Endodermal cell (in vitro differentiated cells): ENCODE data around the gene FAM156A. TPM values are rescaled to one million over a fixed set of nuclear protein-coding genes. Genes with fewer than 3 reads are reported as not detected.

Experiments
- DNase-seq: peaks from one replicate; pipeline ENCODE4 v3.0.0-alpha.2; 2017
- H3K27ac ChIP-seq: 2 replicates; pipeline ENCODE4 v1.5.1; 2013; ENCODE audit warnings: mild to moderate bottlenecking, low read depth, low read length, moderate library complexity
- H3K27me3 ChIP-seq: 2 replicates; pipeline ENCODE4 v1.6.1; 2013; ENCODE audit warnings: mild to moderate bottlenecking, low read length, moderate library complexity; ENCODE audit not compliant: insufficient read depth, control insufficient read depth, poor library complexity, severe bottlenecking
- H3K36me3 ChIP-seq: 2 replicates; pipeline ENCODE4 v1.7.0; 2013; ENCODE audit warnings: mild to moderate bottlenecking, low read length, moderate library complexity; ENCODE audit not compliant: control insufficient read depth, insufficient read depth
- H3K4me1 ChIP-seq: one replicate; pipeline ENCODE4 v1.7.0; 2013; ENCODE audit warnings: low read length; ENCODE audit not compliant: control insufficient read depth, insufficient read depth
- H3K4me3 ChIP-seq: 2 replicates; pipeline ENCODE4 v1.5.1; 2013; ENCODE audit warnings: mild to moderate bottlenecking, low read length, moderate library complexity
- H3K9ac ChIP-seq: 2 replicates; pipeline ENCODE4 v1.6.1; 2013; ENCODE audit warnings: mild to moderate bottlenecking, low read length, moderate library complexity; ENCODE audit not compliant: poor library complexity, severe bottlenecking; ENCODE audit errors: extremely low read depth
- H3K9me3 ChIP-seq: 2 replicates; pipeline ENCODE4 v1.6.1; 2013; ENCODE audit warnings: mild to moderate bottlenecking, low read length, moderate library complexity; ENCODE audit not compliant: control insufficient read depth
- H3K27ac Mint-ChIP-seq: 2 replicates; pipeline ENCODE4 v1.8.0; 2020; ENCODE audit warnings: mixed read lengths
- H3K27me3 Mint-ChIP-seq: 2 replicates; pipeline ENCODE4 v1.8.0; 2021; ENCODE audit warnings: mild to moderate bottlenecking, mixed read lengths; ENCODE audit not compliant: insufficient read depth
- H3K36me3 Mint-ChIP-seq: 2 replicates; pipeline ENCODE4 v1.8.0; 2020; ENCODE audit warnings: low read depth, mixed read lengths
- H3K4me1 Mint-ChIP-seq: 2 replicates; pipeline ENCODE4 v1.8.0; 2020; ENCODE audit warnings: mixed read lengths
- H3K4me3 Mint-ChIP-seq: 2 replicates; pipeline ENCODE4 v1.8.0; 2020; ENCODE audit warnings: mild to moderate bottlenecking, moderate library complexity, mixed read lengths
- H3K9me3 Mint-ChIP-seq: 2 replicates; pipeline ENCODE4 v1.8.0; 2020; ENCODE audit warnings: mild to moderate bottlenecking, mixed read lengths
- whole genome bisulfite sequencing, 2 experiments: methylation state at CpG; one replicate each; pipeline versions ENCODE4 v1.1.5 to v1.1.7; 2013; ENCODE audit warnings: missing lambda C conversion rate in 2 of 2, mixed read lengths in 1 of 2; ENCODE audit not compliant: insufficient coverage in 1 of 2, insufficient read length in 1 of 2; 5-methylcytosine and 5-hydroxymethylcytosine counted together
- total RNA-seq, 2 donors: library from RNA; stranded (reverse); fragmentation: NEBNext Ultra II Directional in 1 of 2; extraction: Animal tissue kit (Norgen Biotek cat#: 25700) in 1 of 2; gene quantifications; 2 replicates in 1 of 2; 3 replicates in 1 of 2; pipeline ENCODE4 v1.2.1, GENCODE V29; 2021
- TF ChIP-seq, protein P1 (sequence below): fragments of 200-600 bp; sonication (generic); conservative IDR thresholded peaks from 2 replicates; pipeline ENCODE4 v1.5.0; 2021; ENCODE audit warnings: antibody characterized with exemption, mild to moderate bottlenecking

FAM156A gene
- total RNA-seq, 2 donors from 2014 or later: 14.0 to 21.6 TPM

DNA sequence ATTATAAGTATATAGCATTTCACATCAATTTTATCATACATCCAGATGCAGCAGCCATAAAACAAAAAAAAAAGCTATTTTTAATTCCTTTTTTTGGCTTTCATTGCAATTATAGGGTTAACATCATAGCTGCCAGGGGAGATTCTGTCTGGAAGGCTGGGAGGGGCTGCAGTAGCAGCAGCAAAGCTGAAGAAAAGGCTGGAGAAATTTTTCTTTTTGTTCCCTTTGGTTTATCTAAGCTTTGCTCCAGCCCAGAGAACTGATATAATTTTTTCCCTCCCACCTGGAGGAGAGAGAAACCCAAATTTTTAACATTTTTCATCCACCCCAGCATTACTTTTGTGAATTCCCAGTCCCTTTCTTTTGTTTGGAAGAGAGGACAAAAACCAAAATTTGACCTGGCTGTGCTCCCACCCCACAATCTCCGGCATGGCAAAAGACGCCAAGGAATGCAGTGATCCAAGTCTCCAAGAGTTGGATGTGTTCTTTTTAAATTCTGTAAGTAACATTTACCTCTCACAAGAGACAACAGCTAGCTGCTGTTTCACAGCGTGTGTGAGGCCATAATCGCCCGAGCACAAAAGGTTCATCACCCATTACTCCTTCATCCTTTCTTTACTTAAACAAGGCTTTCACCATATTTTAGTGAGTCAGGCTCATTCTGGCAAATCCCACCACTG is 25.1 kb upstream of the FAM156A start:
- Histone ChIP-seq H3K27me3 (no peaks in the 10 kb centered on the region), H3K27ac (peak overlapping the region; percentile 89), H3K36me3 (no peaks in the 10 kb centered on the region), H3K4me1 (no peaks in the 10 kb centered on the region), H3K9ac (no peak overlapping the region), H3K4me3 (peak overlapping the region; percentile 23), H3K9me3 (no peaks in the 10 kb centered on the region)
- DNase-seq: no peak
- TF ChIP-seq, protein P1, sequence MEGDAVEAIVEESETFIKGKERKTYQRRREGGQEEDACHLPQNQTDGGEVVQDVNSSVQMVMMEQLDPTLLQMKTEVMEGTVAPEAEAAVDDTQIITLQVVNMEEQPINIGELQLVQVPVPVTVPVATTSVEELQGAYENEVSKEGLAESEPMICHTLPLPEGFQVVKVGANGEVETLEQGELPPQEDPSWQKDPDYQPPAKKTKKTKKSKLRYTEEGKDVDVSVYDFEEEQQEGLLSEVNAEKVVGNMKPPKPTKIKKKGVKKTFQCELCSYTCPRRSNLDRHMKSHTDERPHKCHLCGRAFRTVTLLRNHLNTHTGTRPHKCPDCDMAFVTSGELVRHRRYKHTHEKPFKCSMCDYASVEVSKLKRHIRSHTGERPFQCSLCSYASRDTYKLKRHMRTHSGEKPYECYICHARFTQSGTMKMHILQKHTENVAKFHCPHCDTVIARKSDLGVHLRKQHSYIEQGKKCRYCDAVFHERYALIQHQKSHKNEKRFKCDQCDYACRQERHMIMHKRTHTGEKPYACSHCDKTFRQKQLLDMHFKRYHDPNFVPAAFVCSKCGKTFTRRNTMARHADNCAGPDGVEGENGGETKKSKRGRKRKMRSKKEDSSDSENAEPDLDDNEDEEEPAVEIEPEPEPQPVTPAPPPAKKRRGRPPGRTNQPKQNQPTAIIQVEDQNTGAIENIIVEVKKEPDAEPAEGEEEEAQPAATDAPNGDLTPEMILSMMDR: no peak
- H3K4me1 Mint-ChIP-seq: peaks cover 15% of the 10 kb centered on the region
- peaks cover 47% of the 10 kb centered on the region for H3K9me3 Mint-ChIP-seq
- H3K27me3 Mint-ChIP-seq: no peaks in the 10 kb centered on the region
- H3K4me3 Mint-ChIP-seq: no peak overlapping the region
- no peak overlapping the region for H3K27ac Mint-ChIP-seq
- 35% methylated on average over 5 of the region's 5 CpGs; no CpG with 5 or more reads in 1 of the 2 experiments for WGBS, 2 experiments
- no peaks in the 10 kb centered on the region for H3K36me3 Mint-ChIP-seq

DNA sequence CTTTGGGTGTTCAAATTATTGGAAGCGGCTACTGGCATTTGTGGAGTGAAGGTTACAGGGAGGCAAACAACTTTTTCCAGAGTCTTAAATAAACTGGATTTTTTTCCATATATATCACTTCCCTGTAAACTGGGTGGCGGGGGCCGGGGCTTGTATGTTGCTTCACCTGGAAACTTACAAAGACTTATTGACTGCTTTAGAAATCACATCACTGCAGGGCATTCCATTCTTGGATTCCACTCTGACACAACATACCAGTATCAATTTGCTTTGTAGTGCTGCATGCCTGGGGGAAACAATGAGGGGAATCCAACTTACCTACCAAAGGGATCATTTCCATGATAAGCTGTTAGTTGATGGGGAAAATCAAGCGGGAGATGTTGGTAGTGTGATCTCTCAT is 21.7 kb upstream of the FAM156A start:
- H3K4me1 Mint-ChIP-seq: peaks cover 15% of the 10 kb centered on the region
- H3K9ac ChIP-seq: no peak overlapping the region
- no peak overlapping the region for H3K4me3 ChIP-seq
- TF ChIP-seq, protein P1: no peak
- WGBS, 2 experiments: 90% methylated on average over 4 of the region's 4 CpGs; no CpG with 5 or more reads in 1 of the 2 experiments
- no peaks in the 10 kb centered on the region for H3K4me1 ChIP-seq
- no peaks in the 10 kb centered on the region for H3K36me3 Mint-ChIP-seq
- peaks cover 50% of the 10 kb centered on the region for H3K9me3 Mint-ChIP-seq
- no peak overlapping the region for H3K4me3 Mint-ChIP-seq
- no peaks in the 10 kb centered on the region for H3K36me3 ChIP-seq
- H3K27ac Mint-ChIP-seq: no peak overlapping the region
- no peak for DNase-seq
- H3K27ac ChIP-seq: no peak overlapping the region
- H3K9me3 ChIP-seq: no peaks in the 10 kb centered on the region
- no peaks in the 10 kb centered on the region for H3K27me3 ChIP-seq
- H3K27me3 Mint-ChIP-seq: no peaks in the 10 kb centered on the region

DNA sequence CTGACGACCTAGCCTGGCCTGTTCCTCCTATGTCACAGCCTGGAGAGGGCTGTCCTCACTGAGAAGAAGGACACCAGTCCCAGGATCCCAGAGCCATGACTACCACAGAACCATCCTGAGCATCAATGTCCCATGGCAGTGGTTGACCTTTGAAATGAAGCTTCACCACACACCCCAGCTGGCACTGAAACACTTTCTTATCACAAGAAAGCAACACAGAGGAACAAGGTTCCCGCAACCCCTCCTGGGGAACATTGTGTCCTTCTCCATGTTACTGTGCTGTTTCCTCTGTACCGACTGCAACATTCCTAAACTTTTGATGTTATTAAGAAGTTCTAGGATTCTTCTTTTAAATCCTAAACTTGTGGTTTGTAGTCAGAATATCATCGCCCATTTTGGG is 21.2 kb upstream of the FAM156A start:
- Histone ChIP-seq H3K27ac (no peak overlapping the region), H3K9me3 (no peaks in the 10 kb centered on the region), H3K4me1 (no peaks in the 10 kb centered on the region), H3K4me3 (no peak overlapping the region), H3K36me3 (no peaks in the 10 kb centered on the region), H3K9ac (no peak overlapping the region), H3K27me3 (no peaks in the 10 kb centered on the region)
- no peak for DNase-seq
- no peak overlapping the region for H3K4me3 Mint-ChIP-seq
- H3K27me3 Mint-ChIP-seq: no peaks in the 10 kb centered on the region
- TF ChIP-seq, protein P1: no peak
- H3K36me3 Mint-ChIP-seq: no peaks in the 10 kb centered on the region
- WGBS, 2 experiments: 86% methylated on average over 4 of the region's 4 CpGs; no CpG with 5 or more reads in 1 of the 2 experiments
- peaks cover 15% of the 10 kb centered on the region for H3K4me1 Mint-ChIP-seq
- peaks cover 52% of the 10 kb centered on the region for H3K9me3 Mint-ChIP-seq
- no peak overlapping the region for H3K27ac Mint-ChIP-seq
